GM12878 (cell line): ENCODE data around the gene ADK.

ENCODE experiments used
- BCL11A ChIP-seq: IDR thresholded peaks from 2 replicates; pipeline ENCODE4 v1.6.1; 2011; ENCODE audit warnings: low read depth, low read length
- CEBPB ChIP-seq, 2 experiments: fragments of 150-350 bp in 1 of 2; IDR thresholded peaks; 2 replicates each; pipeline ENCODE4 v1.6.1; 2012 to 2014; ENCODE audit warnings: low read depth in 2 of 2, low read length in 2 of 2, borderline replicate concordance in 1 of 2, inconsistent platforms in 1 of 2
- CHD1 ChIP-seq: IDR thresholded peaks from 2 replicates; pipeline ENCODE4 v1.6.1; 2012; ENCODE audit warnings: low read depth, low read length, improper control_type of control experiment
- CHD2 ChIP-seq: IDR thresholded peaks from 2 replicates; pipeline ENCODE4 v1.6.1; 2011; ENCODE audit warnings: low read depth, low read length, improper control_type of control experiment, borderline replicate concordance
- NBN ChIP-seq: fragments of 450-650 bp; IDR thresholded peaks from 2 replicates; pipeline ENCODE4 v1.6.1; 2016
- POLR2AphosphoS2 ChIP-seq: IDR thresholded peaks from 2 replicates; pipeline ENCODE4 v1.6.1; 2011; ENCODE audit warnings: low read depth, mild to moderate bottlenecking, low read length, improper control_type of control experiment, moderate library complexity
- POLR2AphosphoS5 ChIP-seq: IDR thresholded peaks from 2 replicates; pipeline ENCODE4 v1.6.1; 2011; ENCODE audit warnings: mild to moderate bottlenecking, low read length, inconsistent platforms
- POU2F2 ChIP-seq: IDR thresholded peaks from 3 replicates; pipeline ENCODE4 v1.6.1; 2011; ENCODE audit warnings: low read depth, mild to moderate bottlenecking, low read length, borderline replicate concordance
- SIN3A ChIP-seq: IDR thresholded peaks from 2 replicates; pipeline ENCODE4 v1.6.1; 2012; ENCODE audit warnings: low read depth, low read length, improper control_type of control experiment
- TF ChIP-seq, protein P1 (sequence below), 3 experiments: IDR thresholded peaks in 2 of 3; conservative IDR thresholded peaks in 1 of 3; 2 replicates each; pipeline ENCODE4 v1.5.1; 2011; ENCODE audit warnings: low read depth in 3 of 3, low read length in 3 of 3, mild to moderate bottlenecking in 3 of 3, control low read depth in 2 of 3, moderate library complexity in 2 of 3, inconsistent platforms in 1 of 3, mixed read lengths in 1 of 3; ENCODE audit not compliant: control insufficient read depth in 2 of 3, insufficient read depth in 1 of 3; ENCODE audit errors: extremely low read depth in 1 of 3
- TF ChIP-seq, protein P2 (sequence below): IDR thresholded peaks from 2 replicates; pipeline ENCODE4 v1.6.1; 2011; ENCODE audit warnings: mild to moderate bottlenecking, low read depth, low read length, moderate library complexity; ENCODE audit not compliant: insufficient replicate concordance
- TF ChIP-seq, protein P3 (sequence below): fragments of 450-650 bp; formaldehyde crosslinking; IDR thresholded peaks from 2 replicates; pipeline ENCODE4 v1.5.0; 2022; ENCODE audit warnings: mild to moderate bottlenecking, missing genetic modification characterization

DNA sequence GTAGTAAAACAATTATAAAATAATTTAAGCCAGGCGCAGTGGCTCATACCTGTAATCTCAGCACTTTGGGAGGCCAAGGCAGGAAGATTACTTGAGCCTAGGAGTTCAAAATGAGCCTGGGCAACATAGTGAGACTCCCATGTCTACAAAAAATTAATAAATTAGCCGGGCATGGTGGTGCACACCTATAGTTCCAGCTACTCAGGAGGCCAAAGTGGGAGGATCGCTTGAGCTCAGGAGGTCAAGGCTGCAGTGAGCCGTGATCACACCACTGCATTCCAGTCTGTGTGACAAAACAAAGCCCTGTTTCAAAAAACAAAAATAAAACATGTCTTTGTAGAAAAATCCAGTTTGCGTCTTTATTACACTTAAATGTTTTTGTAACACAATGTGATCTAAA, 533.4 kb downstream of the ADK start:
- TF ChIP-seq NBN (no peak), CHD1 (no peak), SIN3A (no peak), CEBPB (IDR thresholded peaks at IDR 0.05; ENCODE audit: borderline replicate concordance in 1 of 2, low read depth in 2 of 2, low read length in 2 of 2) (no peak), POLR2AphosphoS5 (no peak), POU2F2 (no peak), BCL11A (no peak), POLR2AphosphoS2 (no peak), CHD2 (no peak)
- TF ChIP-seq, protein P1, sequence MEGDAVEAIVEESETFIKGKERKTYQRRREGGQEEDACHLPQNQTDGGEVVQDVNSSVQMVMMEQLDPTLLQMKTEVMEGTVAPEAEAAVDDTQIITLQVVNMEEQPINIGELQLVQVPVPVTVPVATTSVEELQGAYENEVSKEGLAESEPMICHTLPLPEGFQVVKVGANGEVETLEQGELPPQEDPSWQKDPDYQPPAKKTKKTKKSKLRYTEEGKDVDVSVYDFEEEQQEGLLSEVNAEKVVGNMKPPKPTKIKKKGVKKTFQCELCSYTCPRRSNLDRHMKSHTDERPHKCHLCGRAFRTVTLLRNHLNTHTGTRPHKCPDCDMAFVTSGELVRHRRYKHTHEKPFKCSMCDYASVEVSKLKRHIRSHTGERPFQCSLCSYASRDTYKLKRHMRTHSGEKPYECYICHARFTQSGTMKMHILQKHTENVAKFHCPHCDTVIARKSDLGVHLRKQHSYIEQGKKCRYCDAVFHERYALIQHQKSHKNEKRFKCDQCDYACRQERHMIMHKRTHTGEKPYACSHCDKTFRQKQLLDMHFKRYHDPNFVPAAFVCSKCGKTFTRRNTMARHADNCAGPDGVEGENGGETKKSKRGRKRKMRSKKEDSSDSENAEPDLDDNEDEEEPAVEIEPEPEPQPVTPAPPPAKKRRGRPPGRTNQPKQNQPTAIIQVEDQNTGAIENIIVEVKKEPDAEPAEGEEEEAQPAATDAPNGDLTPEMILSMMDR (IDR thresholded peaks at IDR 0.05 in 2 of 3, conservative IDR thresholded peaks at IDR 0.05 in 1 of 3; ENCODE audit: control insufficient read depth in 2 of 3, extremely low read depth in 1 of 3, insufficient read depth in 1 of 3, low read depth in 3 of 3, low read length in 3 of 3), result no peak
- TF ChIP-seq, protein P2, sequence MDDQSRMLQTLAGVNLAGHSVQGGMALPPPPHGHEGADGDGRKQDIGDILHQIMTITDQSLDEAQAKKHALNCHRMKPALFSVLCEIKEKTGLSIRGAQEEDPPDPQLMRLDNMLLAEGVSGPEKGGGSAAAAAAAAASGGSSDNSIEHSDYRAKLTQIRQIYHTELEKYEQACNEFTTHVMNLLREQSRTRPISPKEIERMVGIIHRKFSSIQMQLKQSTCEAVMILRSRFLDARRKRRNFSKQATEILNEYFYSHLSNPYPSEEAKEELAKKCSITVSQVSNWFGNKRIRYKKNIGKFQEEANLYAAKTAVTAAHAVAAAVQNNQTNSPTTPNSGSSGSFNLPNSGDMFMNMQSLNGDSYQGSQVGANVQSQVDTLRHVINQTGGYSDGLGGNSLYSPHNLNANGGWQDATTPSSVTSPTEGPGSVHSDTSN, result no peak
- TF ChIP-seq, protein P3, sequence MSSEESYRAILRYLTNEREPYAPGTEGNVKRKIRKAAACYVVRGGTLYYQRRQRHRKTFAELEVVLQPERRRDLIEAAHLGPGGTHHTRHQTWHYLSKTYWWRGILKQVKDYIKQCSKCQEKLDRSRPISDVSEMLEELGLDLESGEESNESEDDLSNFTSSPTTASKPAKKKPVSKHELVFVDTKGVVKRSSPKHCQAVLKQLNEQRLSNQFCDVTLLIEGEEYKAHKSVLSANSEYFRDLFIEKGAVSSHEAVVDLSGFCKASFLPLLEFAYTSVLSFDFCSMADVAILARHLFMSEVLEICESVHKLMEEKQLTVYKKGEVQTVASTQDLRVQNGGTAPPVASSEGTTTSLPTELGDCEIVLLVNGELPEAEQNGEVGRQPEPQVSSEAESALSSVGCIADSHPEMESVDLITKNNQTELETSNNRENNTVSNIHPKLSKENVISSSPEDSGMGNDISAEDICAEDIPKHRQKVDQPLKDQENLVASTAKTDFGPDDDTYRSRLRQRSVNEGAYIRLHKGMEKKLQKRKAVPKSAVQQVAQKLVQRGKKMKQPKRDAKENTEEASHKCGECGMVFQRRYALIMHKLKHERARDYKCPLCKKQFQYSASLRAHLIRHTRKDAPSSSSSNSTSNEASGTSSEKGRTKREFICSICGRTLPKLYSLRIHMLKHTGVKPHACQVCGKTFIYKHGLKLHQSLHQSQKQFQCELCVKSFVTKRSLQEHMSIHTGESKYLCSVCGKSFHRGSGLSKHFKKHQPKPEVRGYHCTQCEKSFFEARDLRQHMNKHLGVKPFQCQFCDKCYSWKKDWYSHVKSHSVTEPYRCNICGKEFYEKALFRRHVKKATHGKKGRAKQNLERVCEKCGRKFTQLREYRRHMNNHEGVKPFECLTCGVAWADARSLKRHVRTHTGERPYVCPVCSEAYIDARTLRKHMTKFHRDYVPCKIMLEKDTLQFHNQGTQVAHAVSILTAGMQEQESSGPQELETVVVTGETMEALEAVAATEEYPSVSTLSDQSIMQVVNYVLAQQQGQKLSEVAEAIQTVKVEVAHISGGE (CRISPR knock-in tag), result no peak
